ENCODE data around the gene WFS1. TPM values are rescaled to one million over a fixed set of nuclear protein-coding genes. Genes with fewer than 3 reads are reported as not detected.

The WFS1 gene
- total and polyA plus RNA-seq, 7 donors: 5.9 to 13.3 (median 8.8) TPM

DNA sequence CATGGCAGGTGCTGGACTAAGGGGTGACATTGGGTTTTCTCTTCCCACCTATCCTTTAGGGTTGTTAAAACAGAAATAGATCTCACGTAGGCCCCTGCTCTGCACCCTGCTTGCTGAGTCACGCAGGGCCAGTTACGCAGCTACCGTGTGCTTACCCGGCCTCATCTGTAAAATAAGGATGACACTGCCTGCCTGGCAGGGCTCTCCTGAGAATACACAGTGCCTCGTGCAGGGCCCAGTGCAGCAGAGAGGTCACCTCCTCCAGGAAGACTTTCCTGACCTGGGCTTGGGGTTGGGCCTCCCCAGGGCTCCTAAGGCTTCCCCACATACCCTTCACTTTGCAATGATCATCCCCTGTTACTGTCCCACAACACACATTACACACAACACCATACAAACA lies 35.7 kb upstream of the WFS1 start:
- Histone ChIP-seq H3K4me1 (no peaks in the 10 kb centered on the region), H3K36me3 (ENCODE audit: insufficient read depth in 1 of 2, low read depth in 1 of 2) (no peaks in the 10 kb centered on the region), H3K27me3 (ENCODE audit: insufficient read depth in 3 of 3, low read length in 2 of 3) (peaks cover 0 to 10% (median 0%) of the 10 kb centered on the region in 3 donors), H3K4me3 (no peak overlapping the region), H3K27ac (no peak overlapping the region), H3K9me3 (no peaks in the 10 kb centered on the region)
- DNase-seq (no peak), ATAC-seq (no peak)
- 85 to 90% (median 88%) methylated on average over 6 of the region's 6 CpGs for WGBS, 3 donors
- intact Hi-C loops (cut with DNase I): no loop called here
- TF ChIP-seq, protein P1, sequence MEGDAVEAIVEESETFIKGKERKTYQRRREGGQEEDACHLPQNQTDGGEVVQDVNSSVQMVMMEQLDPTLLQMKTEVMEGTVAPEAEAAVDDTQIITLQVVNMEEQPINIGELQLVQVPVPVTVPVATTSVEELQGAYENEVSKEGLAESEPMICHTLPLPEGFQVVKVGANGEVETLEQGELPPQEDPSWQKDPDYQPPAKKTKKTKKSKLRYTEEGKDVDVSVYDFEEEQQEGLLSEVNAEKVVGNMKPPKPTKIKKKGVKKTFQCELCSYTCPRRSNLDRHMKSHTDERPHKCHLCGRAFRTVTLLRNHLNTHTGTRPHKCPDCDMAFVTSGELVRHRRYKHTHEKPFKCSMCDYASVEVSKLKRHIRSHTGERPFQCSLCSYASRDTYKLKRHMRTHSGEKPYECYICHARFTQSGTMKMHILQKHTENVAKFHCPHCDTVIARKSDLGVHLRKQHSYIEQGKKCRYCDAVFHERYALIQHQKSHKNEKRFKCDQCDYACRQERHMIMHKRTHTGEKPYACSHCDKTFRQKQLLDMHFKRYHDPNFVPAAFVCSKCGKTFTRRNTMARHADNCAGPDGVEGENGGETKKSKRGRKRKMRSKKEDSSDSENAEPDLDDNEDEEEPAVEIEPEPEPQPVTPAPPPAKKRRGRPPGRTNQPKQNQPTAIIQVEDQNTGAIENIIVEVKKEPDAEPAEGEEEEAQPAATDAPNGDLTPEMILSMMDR (IDR thresholded peaks at IDR 0.05): no peak

DNA sequence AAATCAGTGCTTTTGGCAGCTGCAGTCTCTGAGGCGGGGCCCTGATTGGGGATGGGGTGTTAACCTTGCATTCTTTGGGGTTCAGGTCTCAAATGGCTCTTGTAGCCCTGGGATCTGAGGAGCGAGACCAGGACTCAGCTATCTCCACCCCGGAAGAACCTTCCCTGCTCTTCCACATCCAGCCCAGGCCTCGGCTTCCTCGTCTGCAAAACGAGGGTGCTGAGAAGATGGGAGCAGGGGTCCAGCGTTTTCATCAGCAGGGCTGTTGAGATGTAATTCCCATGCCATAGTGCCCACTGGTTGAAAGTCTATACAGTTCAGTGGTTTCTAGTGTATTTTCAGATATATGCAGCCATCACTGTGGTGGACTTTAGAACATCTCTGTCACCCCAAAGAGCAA lies 34.6 kb upstream of the WFS1 start:
- no peak for DNase-seq
- H3K4me3 ChIP-seq: no peak overlapping the region
- H3K27ac ChIP-seq: no peak overlapping the region
- H3K27me3 ChIP-seq (ENCODE audit: insufficient read depth in 3 of 3, low read length in 2 of 3): peaks cover 0 to 14% (median 0%) of the 10 kb centered on the region in 3 donors
- H3K4me1 ChIP-seq: no peaks in the 10 kb centered on the region
- intact Hi-C loops (cut with DNase I): no loop called here
- no peaks in the 10 kb centered on the region for H3K36me3 ChIP-seq (ENCODE audit: insufficient read depth in 1 of 2, low read depth in 1 of 2)
- H3K9me3 ChIP-seq: no peaks in the 10 kb centered on the region
- TF ChIP-seq, protein P1 (IDR thresholded peaks at IDR 0.05): no peak
- no peak for ATAC-seq
- 74 to 82% (median 82%) methylated on average over 7 of the region's 7 CpGs for WGBS, 3 donors

DNA sequence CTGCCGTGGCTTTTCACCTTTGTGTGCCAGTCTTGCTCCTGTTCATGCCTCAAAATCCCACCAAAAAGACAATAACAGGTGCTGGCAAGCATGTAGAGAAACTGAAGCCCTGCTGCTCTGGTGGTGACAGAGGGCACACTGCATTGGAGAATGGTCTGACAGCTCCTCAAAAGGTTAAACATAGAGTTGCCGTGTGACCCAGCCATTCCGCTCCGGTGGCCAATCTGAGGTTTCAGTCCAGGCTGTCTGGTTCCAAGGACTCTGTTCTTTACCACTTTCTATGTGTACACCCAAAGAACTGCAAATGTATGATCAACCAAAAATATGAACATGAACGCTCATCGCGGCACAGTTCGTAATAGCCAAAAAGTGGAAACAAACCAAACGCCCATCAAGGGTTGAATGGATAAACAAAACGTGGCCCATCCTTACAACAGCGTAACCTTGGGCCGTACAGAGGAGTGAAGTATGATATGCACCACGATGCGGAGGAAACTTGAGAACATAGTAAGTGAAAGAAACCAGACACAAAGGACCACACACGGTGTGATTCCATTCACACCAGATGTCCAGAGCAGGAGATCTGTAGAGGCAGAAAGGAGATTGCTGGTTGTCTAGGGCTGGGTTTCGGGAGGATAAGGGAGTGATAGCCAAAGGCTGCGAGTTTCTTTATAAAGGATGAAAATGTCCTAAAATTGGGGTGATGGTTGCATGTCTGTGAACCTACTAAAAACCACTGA lies 33.6 kb upstream of the WFS1 start:
- intact Hi-C loops (cut with DNase I): no loop called here
- DNase-seq: no peak
- no peak for ATAC-seq
- 50 to 56% (median 50%) methylated on average over 17 of the region's 17 CpGs for WGBS, 3 donors
- Histone ChIP-seq H3K27ac (no peak overlapping the region), H3K4me3 (no peak overlapping the region), H3K9me3 (no peaks in the 10 kb centered on the region), H3K36me3 (ENCODE audit: insufficient read depth in 1 of 2, low read depth in 1 of 2) (no peaks in the 10 kb centered on the region), H3K4me1 (no peaks in the 10 kb centered on the region), H3K27me3 (ENCODE audit: insufficient read depth in 3 of 3, low read length in 2 of 3) (peaks cover 0 to 25% (median 0%) of the 10 kb centered on the region in 3 donors)
- TF ChIP-seq, protein P1 (IDR thresholded peaks at IDR 0.05): no peak

DNA sequence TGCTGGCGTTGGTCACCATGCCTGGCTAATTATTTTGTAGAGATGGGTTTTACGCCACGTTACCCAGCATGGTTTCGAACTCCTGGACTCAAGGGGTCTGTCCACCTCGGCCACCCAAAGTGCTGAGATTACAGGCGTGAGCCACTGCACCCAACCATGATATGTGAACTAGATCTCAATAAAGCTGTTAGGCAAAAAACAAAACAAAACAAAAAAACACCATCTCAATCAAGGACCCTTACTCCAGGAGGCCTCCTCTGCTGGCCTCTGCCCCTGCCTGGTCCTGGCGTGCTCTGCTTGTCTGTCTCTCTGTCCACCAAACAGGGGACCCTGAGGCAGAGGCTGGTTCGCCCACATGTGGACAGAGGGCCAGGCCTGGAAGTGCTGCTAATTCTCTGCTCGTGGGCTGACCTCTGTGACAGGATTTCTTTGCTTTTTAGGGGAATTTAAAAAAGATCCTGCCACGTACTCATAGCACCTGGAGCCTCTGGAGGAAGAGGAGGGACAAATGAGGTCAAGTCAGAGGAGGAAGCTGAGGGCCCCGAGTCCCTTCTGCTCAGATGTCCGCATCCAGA lies 32.7 kb upstream of the WFS1 start:
- Histone ChIP-seq H3K4me1 (no peaks in the 10 kb centered on the region), H3K27me3 (ENCODE audit: insufficient read depth in 3 of 3, low read length in 2 of 3) (peaks cover 0 to 27% (median 0%) of the 10 kb centered on the region in 3 donors), H3K9me3 (no peaks in the 10 kb centered on the region), H3K4me3 (no peak overlapping the region), H3K27ac (no peak overlapping the region), H3K36me3 (ENCODE audit: insufficient read depth in 1 of 2, low read depth in 1 of 2) (no peaks in the 10 kb centered on the region)
- intact Hi-C loops (cut with DNase I): no loop called here
- no peak for DNase-seq
- TF ChIP-seq, protein P1 (IDR thresholded peaks at IDR 0.05): no peak
- 74 to 77% (median 77%) methylated on average over 12 of the region's 12 CpGs for WGBS, 3 donors
- ATAC-seq: no peak
